A549 (cell line): Measurements from ENCODE around the gene CNNM2. TPM values are rescaled to one million over a fixed set of nuclear protein-coding genes. Genes with fewer than 3 reads are reported as not detected.
"Not testable (repeated sequence)": the region's sequence is repeated elsewhere in the genome, so short reads cannot be mapped to it uniquely, and the experiment has no call there.

Source experiments
- ATAC-seq, 2 experiments: fragments of 200-7000 bp in 1 of 2; fragments of >200 bp in 1 of 2; cut with Nextera tagmentation in 1 of 2; cut with Tn5 transposase in 1 of 2; 3 replicates each; pipeline versions ENCODE4 v1.8.0 to v1.9.1; 2018 to 2020; ENCODE audit warnings: mild to moderate bottlenecking in 1 of 2, moderate library complexity in 1 of 2
- CTCF ChIA-PET: fragments of 300-600 bp; sonication (Branson Sonifier 250); formaldehyde crosslinking; extraction: SDS; loops from one replicate; lab custom pipeline; 2021; ENCODE audit warnings: antibody characterized with exemption, inconsistent platforms; lab: Yijun Ruan, JAX
- POLR2A ChIA-PET: fragments of 350-600 bp; formaldehyde crosslinking; extraction: SDS; loops from one replicate; lab custom pipeline; 2021; ENCODE audit warnings: antibody characterized with exemption, inconsistent platforms; lab: Yijun Ruan, JAX
- DNase-seq, 2 experiments: peaks; one replicate each; pipeline versions ENCODE4 v3.0.0 to v3.0.0-alpha.2; 2011 to 2016; ENCODE audit warnings: low read depth in 1 of 2, low spot score in 1 of 2
- FAIRE-seq: peaks from 2 replicates; lab custom pipeline; 2011; peaks lifted over from hg19 to GRCh38; lab: Jason Lieb, UNC
- H3K27ac ChIP-seq, 2 experiments: fragments of >200 bp; sonication (Bioruptor Twin); formaldehyde crosslinking; 3 replicates each; pipeline ENCODE4 v1.5.1; 2016 to 2017
- H3K4me1 ChIP-seq: fragments of >200 bp; sonication (Bioruptor Twin); formaldehyde crosslinking; 3 replicates; pipeline ENCODE4 v1.6.1; 2016
- H3K4me2 ChIP-seq: fragments of >200 bp; sonication (Bioruptor Twin); formaldehyde crosslinking; 3 replicates; pipeline ENCODE4 v1.6.1; 2016
- H3K4me3 ChIP-seq: fragments of >200 bp; sonication (Bioruptor Twin); formaldehyde crosslinking; 3 replicates; pipeline ENCODE4 v1.5.1; 2016
- H3K9me3 ChIP-seq: fragments of >200 bp; sonication (Bioruptor Twin); formaldehyde crosslinking; 3 replicates; pipeline ENCODE4 v1.6.1; 2016
- ATOH8 ChIP-seq: fragments of 250-450 bp; sonication (Bioruptor Pico); IDR thresholded peaks from 2 replicates; pipeline ENCODE4 v1.5.0; 2020; ENCODE audit warnings: low read depth, mild to moderate bottlenecking, moderate library complexity
- FOSL2 ChIP-seq, 2 experiments: fragments of 450-650 bp in 1 of 2; fragments of >200 bp in 1 of 2; sonication (Bioruptor Twin) in 1 of 2; formaldehyde crosslinking; IDR thresholded peaks; 2 replicates each; pipeline versions ENCODE4 v1.5.0 to v1.6.1; 2016 to 2020; ENCODE audit warnings: mild to moderate bottlenecking in 1 of 2, moderate library complexity in 1 of 2
- FOXS1 ChIP-seq: fragments of 250-450 bp; sonication (Bioruptor Pico); IDR thresholded peaks from 2 replicates; pipeline ENCODE4 v1.5.0; 2020; ENCODE audit warnings: mild to moderate bottlenecking, moderate library complexity
- HMGXB4 ChIP-seq: fragments of 250-450 bp; sonication (Bioruptor Pico); IDR thresholded peaks from 2 replicates; pipeline ENCODE4 v1.5.0; 2021; ENCODE audit warnings: mild to moderate bottlenecking, moderate library complexity, borderline replicate concordance
- HOXB5 ChIP-seq: fragments of 250-450 bp; sonication (Bioruptor Pico); IDR thresholded peaks from 2 replicates; pipeline ENCODE4 v1.5.0; 2020; ENCODE audit warnings: mild to moderate bottlenecking, moderate library complexity
- KDM1A ChIP-seq: fragments of 200-600 bp; sonication (generic); IDR thresholded peaks from 2 replicates; pipeline ENCODE4 v1.6.1; 2016; ENCODE audit warnings: low read depth, mild to moderate bottlenecking
- KDM5A ChIP-seq: fragments of 200-600 bp; sonication (generic); IDR thresholded peaks from 2 replicates; pipeline ENCODE4 v1.6.1; 2016; ENCODE audit warnings: antibody characterized with exemption, mild to moderate bottlenecking
- MAFK ChIP-seq: fragments of 450-650 bp; IDR thresholded peaks from 2 replicates; pipeline ENCODE4 v1.6.1; 2014; ENCODE audit not compliant: partially characterized antibody
- MAZ ChIP-seq: fragments of 150-350 bp; IDR thresholded peaks from 2 replicates; pipeline ENCODE4 v1.6.1; 2014; ENCODE audit warnings: antibody characterized with exemption, low read depth, low read length, borderline replicate concordance
- MYC ChIP-seq: IDR thresholded peaks from 2 replicates; pipeline ENCODE4 v1.6.1; 2012; ENCODE audit warnings: mild to moderate bottlenecking, inconsistent platforms, low read length, improper control_type of control experiment, borderline replicate concordance
- POLR2A ChIP-seq: IDR thresholded peaks from 2 replicates; pipeline ENCODE4 v1.6.1; 2012; ENCODE audit warnings: mild to moderate bottlenecking, low read length
- RARB ChIP-seq: fragments of 250-450 bp; sonication (Bioruptor Pico); IDR thresholded peaks from 2 replicates; pipeline ENCODE4 v1.8.0; 2021; ENCODE audit warnings: mild to moderate bottlenecking, moderate library complexity
- SMC3 ChIP-seq: fragments of >200 bp; sonication (Bioruptor Twin); formaldehyde crosslinking; IDR thresholded peaks from 3 replicates; pipeline ENCODE4 v1.6.1; 2018; ENCODE audit warnings: inconsistent platforms
- ZC3H11A ChIP-seq: fragments of 450-650 bp; IDR thresholded peaks from 2 replicates; pipeline ENCODE4 v1.6.1; 2014; ENCODE audit warnings: antibody characterized with exemption, mild to moderate bottlenecking
- WGBS: methylation state at CpG from one replicate; pipeline ENCODE4 v1.1.6; 2017; ENCODE audit errors: missing lambda C conversion rate; 5-methylcytosine and 5-hydroxymethylcytosine counted together
- polyA plus RNA-seq, 4 experiments: library from polyadenylated mRNA; depleted of rRNA in 3 of 4; stranded (reverse); fragments of >200 nt; fragmentation: RNase III in 1 of 4; extraction: RNeasy Plus Mini Kit Qiagen cat#74134 plus additional on column Dnase treatment in 1 of 4; gene quantifications; 2 replicates in 3 of 4; 3 replicates in 1 of 4; pipeline ENCODE4 v1.2.3, GENCODE V29; 2011 to 2017

The CNNM2 gene
- polyA plus RNA-seq, 2 of the 4 experiments (the other 2 are of a cell fraction) = 6.4 to 6.9 TPM

GRCh38 chr10:102997998-102998397 is 79.9 kb downstream of the CNNM2 start:
- no peak for FAIRE-seq
- Histone ChIP-seq H3K4me2 (peak overlapping the region; percentile 64), H3K4me1 (peaks cover 19% of the 10 kb centered on the region), H3K9me3 (no peaks in the 10 kb centered on the region)
- peak; percentile 24 to 53; a peak in 2 of 6 replicates for ATAC-seq
- CTCF ChIA-PET = interaction anchor here (0.6 to 1.4 kb wide), 2 partner anchors 94 to 162 kb away, joined by 3 to 4 read pairs; no protein-coding TSS in a partner anchor
- POLR2A ChIA-PET = no interaction called here
- TF ChIP-seq KDM1A (no peak), MAFK (no peak), ATOH8 (CRISPR knock-in tag) (no peak), FOXS1 (CRISPR knock-in tag) (no peak), POLR2A (no peak), RARB (CRISPR knock-in tag) (no peak), HMGXB4 (CRISPR knock-in tag) (no peak), KDM5A (no peak), MAZ (no peak), MYC (no peak), SMC3 (no peak)
- TF ChIP-seq, all 56 proteins: peak for 0
- WGBS = 0% methylated on average over 1 of the region's 1 CpG
- peak in 1 of 2 experiments; percentile 18 for DNase-seq
- Histone ChIP-seq H3K4me3 (no peak overlapping the region), H3K27ac (no peak overlapping the region)

- no peak for TF ChIP-seq FOSL2 (IDR thresholded peaks at IDR 0.05)
- 0 out of 2 replicates have a peak, but pooled peaks have one; percentile 19 for TF ChIP-seq FOSL2 (CRISPR knock-in tag; IDR thresholded peaks at IDR 0.05)
- TF ChIP-seq HOXB5 = no peak
- TF ChIP-seq, all 56 proteins: peak for 1
- Histone ChIP-seq H3K4me2 (peak overlapping the region; percentile 64), H3K27ac (peak overlapping the region in 1 of 2 experiments; percentile 29; a peak in 1 of 6 replicates), H3K9me3 (no peaks in the 10 kb centered on the region), H3K4me3 (no peak overlapping the region), H3K4me1 (peaks cover 19% of the 10 kb centered on the region)
- 42% methylated on average over 7 of the region's 7 CpGs for WGBS
- ChIA-PET POLR2A (no interaction called here), CTCF (interaction anchor here (0.6 to 1.4 kb wide), 4 partner anchors 94 to 433 kb away, joined by 3 to 4 read pairs (median 3); no protein-coding TSS in a partner anchor)
- ATAC-seq (no peak), FAIRE-seq (peak; percentile 7), DNase-seq (no peak)
These were observed 80.4 kb downstream of the CNNM2 start for GRCh38 chr10:102998399-102998907.

GRCh38 chr10:103000050-103000449 is 82.0 kb downstream of the CNNM2 start:
- ATAC-seq, H3K4me3 ChIP-seq, H3K4me2 ChIP-seq, POLR2A ChIA-PET, FAIRE-seq, H3K27ac ChIP-seq, DNase-seq, H3K9me3 ChIP-seq: not testable (repeated sequence)
- CTCF ChIA-PET = interaction anchor here (0.9 to 1.1 kb wide), 2 partner anchors 8 to 70 kb away, joined by 3 to 5 read pairs; no protein-coding TSS in a partner anchor
- 94% methylated on average over 7 of the region's 7 CpGs for WGBS
- TF ChIP-seq ZC3H11A = peak; percentile 93
- H3K4me1 ChIP-seq = peaks cover 19% of the 10 kb centered on the region

- CTCF ChIA-PET = interaction anchor here (2.3 kb wide), 1 partner anchor 47 kb away, joined by 6 read pairs; no protein-coding TSS in a partner anchor
- WGBS = 93% methylated on average over 5 of the region's 5 CpGs
These were observed 88.9 kb downstream of the CNNM2 start for GRCh38 chr10:103007017-103007416.

More at GRCh38 chr10:103007017-103007416, 88.9 kb downstream of the CNNM2 start:
- Histone ChIP-seq H3K4me1 (no peaks in the 10 kb centered on the region), H3K27ac (no peak overlapping the region), H3K4me2 (no peak overlapping the region), H3K9me3 (no peaks in the 10 kb centered on the region), H3K4me3 (no peak overlapping the region)
- no peak for ATAC-seq
- POLR2A ChIA-PET = no interaction called here
- FAIRE-seq = no peak
- DNase-seq = no peak
- TF ChIP-seq ATOH8 (CRISPR knock-in tag) = no peak
- TF ChIP-seq, all 56 proteins: peak for 0
